HepG2 (cell line): ENCODE data around the gene SOX12. TPM values are rescaled to one million over a fixed set of nuclear protein-coding genes. Genes with fewer than 3 reads are reported as not detected.

Experiments
- ATF6 ChIP-seq: sonication (generic); formaldehyde crosslinking; conservative IDR thresholded peaks from 2 replicates; pipeline ENCODE4 v1.4.0; 2020; ENCODE audit warnings: missing genetic modification reagents
- HMGXB3 ChIP-seq: sonication (generic); formaldehyde crosslinking; IDR thresholded peaks from 2 replicates; pipeline ENCODE4 v1.4.0; 2020; ENCODE audit warnings: missing genetic modification reagents, borderline replicate concordance
- MAFG ChIP-seq: sonication (generic); formaldehyde crosslinking; IDR thresholded peaks from 2 replicates; pipeline ENCODE4 v1.5.1; 2020; ENCODE audit warnings: mild to moderate bottlenecking, missing genetic modification reagents
- SMAD1 ChIP-seq: sonication (generic); formaldehyde crosslinking; IDR thresholded peaks from 2 replicates; pipeline ENCODE4 v1.4.0; 2020; ENCODE audit warnings: missing genetic modification reagents, low read depth, mild to moderate bottlenecking, borderline replicate concordance
- SMYD3 ChIP-seq: sonication (generic); formaldehyde crosslinking; IDR thresholded peaks from 2 replicates; pipeline ENCODE4 v1.8.1; 2023; ENCODE audit warnings: mild to moderate bottlenecking, missing genetic modification reagents
- SNAI1 ChIP-seq: sonication (generic); formaldehyde crosslinking; IDR thresholded peaks from 2 replicates; pipeline ENCODE4 v1.5.0; 2020; ENCODE audit warnings: mild to moderate bottlenecking, missing genetic modification reagents, borderline replicate concordance
- TBL1XR1 ChIP-seq: fragments of 150-350 bp; IDR thresholded peaks from 2 replicates; pipeline ENCODE4 v1.6.1; 2014; ENCODE audit warnings: borderline replicate concordance, low read length; ENCODE audit not compliant: partially characterized antibody
- U2AF2 ChIP-seq: fragments of 200-400 bp; formaldehyde crosslinking; IDR thresholded peaks from 2 replicates; pipeline ENCODE4 v1.6.1; 2017; ENCODE audit warnings: low read depth, mild to moderate bottlenecking, low read length
- ZBTB25 ChIP-seq: IDR thresholded peaks from 2 replicates; pipeline ENCODE4 v1.6.1; 2018; ENCODE audit warnings: missing genetic modification reagents
- ZFY ChIP-seq: sonication (generic); formaldehyde crosslinking; IDR thresholded peaks from 2 replicates; pipeline ENCODE4 v1.4.0; 2020; ENCODE audit warnings: missing genetic modification reagents
- ZNF704 ChIP-seq: sonication (generic); formaldehyde crosslinking; IDR thresholded peaks from 2 replicates; pipeline ENCODE4 v1.8.1; 2023; ENCODE audit warnings: mild to moderate bottlenecking, inconsistent platforms, moderate library complexity, missing genetic modification reagents, borderline replicate concordance
- ZSCAN22 ChIP-seq: sonication (generic); formaldehyde crosslinking; IDR thresholded peaks from 2 replicates; pipeline ENCODE4 v1.4.0; 2020; ENCODE audit warnings: mild to moderate bottlenecking, missing genetic modification reagents
- ZZZ3 ChIP-seq: sonication (generic); formaldehyde crosslinking; IDR thresholded peaks from 2 replicates; pipeline ENCODE4 v1.4.0; 2020; ENCODE audit warnings: missing genetic modification reagents, mild to moderate bottlenecking, borderline replicate concordance
- polyA plus RNA-seq, 8 experiments: library from polyadenylated mRNA; depleted of rRNA in 3 of 8; stranded (reverse) in 7 of 8; unstranded in 1 of 8; fragments of >200 nt; fragmentation: Illumina TruSeq in 4 of 8; extraction: Trizol in 4 of 8; gene quantifications; 2 replicates each; pipeline versions ENCODE4 v1.2.1 to v1.2.3, GENCODE V29; 2011 to 2016; ENCODE audit warnings: low read depth in 4 of 8, missing spikeins in 1 of 8, mixed read lengths in 1 of 8; ENCODE audit not compliant: insufficient read depth in 1 of 8
- total RNA-seq, 5 experiments: library from RNA; depleted of rRNA; stranded (reverse); fragments of >200 nt; fragmentation: Illumina TruSeq; extraction: Trizol; gene quantifications; 2 replicates each; pipeline ENCODE4 v1.2.3, GENCODE V29; 2016; ENCODE audit warnings: low read depth in 1 of 5
- TF ChIP-seq, protein P1 (sequence below): sonication (generic); formaldehyde crosslinking; IDR thresholded peaks from 2 replicates; pipeline ENCODE4 v1.5.0; 2020; ENCODE audit warnings: mild to moderate bottlenecking, missing genetic modification reagents, borderline replicate concordance

SOX12 gene
- total and polyA plus RNA-seq, 2 of the 13 experiments (the other 11 are each of a cell fraction or from before 2014, with no cell fraction given): 10.0 to 18.7 TPM

DNA sequence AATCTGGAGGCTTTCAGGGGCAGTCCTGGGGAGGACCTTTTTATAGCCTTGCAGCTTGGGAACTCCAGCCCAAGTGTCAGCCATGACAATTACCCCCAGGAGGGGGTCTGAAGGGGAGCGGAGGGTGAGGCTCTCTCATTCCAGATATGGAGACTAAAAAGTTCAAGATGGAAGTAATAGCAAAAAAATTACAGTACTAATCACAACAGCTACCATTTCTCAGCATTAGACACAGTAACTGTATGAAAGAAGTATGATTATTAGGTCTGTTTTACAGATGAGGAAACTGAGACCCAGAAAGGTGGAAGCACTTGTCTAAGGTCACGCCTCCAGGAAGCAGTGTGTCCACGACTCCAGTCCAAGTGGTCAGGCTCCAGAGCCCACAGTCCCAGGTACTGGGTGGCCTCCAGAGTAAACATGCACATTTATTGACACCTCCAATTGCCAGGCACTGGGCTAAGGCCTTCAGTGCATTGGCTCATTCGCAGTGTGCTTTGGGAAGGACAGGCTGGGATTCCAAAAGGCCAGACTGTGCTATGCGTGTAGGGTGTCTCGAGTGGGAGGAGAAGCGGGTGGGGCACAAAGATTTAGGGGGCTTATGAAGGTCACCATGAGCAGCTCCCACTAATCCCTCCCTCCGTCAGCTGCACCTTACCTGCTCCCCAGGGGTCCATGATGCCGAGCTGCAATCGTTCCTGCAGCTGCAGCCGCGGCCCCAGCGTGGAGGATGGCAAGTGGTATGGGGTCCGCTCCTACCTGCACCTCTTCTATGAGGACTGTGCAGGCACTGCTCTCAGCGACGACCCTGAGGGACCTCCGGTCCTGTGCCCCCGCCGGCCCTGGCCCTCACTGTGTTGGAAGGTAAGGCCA lies 23.9 kb downstream of the SOX12 start (continued):
- TF ChIP-seq MAFG (CRISPR knock-in tag): no peak
- TF ChIP-seq SNAI1 (CRISPR knock-in tag): no peak
- TF ChIP-seq SMYD3 (CRISPR knock-in tag): 0 out of 2 replicates have a peak, but pooled peaks have one; percentile 57
- TF ChIP-seq ATF6: no peak
- no peak for TF ChIP-seq U2AF2
- peak; percentile 15 for TF ChIP-seq TBL1XR1
- no peak; the same call in 1 of the 2 replicates for TF ChIP-seq SMAD1 (CRISPR knock-in tag)
- no peak for TF ChIP-seq ZZZ3 (CRISPR knock-in tag)
- peak; percentile 27; the same call in 1 of the 2 replicates for TF ChIP-seq ZBTB25 (CRISPR knock-in tag)
- no peak for TF ChIP-seq ZSCAN22 (CRISPR knock-in tag)
- no peak for TF ChIP-seq ZNF704 (CRISPR knock-in tag)
- TF ChIP-seq, protein P1, sequence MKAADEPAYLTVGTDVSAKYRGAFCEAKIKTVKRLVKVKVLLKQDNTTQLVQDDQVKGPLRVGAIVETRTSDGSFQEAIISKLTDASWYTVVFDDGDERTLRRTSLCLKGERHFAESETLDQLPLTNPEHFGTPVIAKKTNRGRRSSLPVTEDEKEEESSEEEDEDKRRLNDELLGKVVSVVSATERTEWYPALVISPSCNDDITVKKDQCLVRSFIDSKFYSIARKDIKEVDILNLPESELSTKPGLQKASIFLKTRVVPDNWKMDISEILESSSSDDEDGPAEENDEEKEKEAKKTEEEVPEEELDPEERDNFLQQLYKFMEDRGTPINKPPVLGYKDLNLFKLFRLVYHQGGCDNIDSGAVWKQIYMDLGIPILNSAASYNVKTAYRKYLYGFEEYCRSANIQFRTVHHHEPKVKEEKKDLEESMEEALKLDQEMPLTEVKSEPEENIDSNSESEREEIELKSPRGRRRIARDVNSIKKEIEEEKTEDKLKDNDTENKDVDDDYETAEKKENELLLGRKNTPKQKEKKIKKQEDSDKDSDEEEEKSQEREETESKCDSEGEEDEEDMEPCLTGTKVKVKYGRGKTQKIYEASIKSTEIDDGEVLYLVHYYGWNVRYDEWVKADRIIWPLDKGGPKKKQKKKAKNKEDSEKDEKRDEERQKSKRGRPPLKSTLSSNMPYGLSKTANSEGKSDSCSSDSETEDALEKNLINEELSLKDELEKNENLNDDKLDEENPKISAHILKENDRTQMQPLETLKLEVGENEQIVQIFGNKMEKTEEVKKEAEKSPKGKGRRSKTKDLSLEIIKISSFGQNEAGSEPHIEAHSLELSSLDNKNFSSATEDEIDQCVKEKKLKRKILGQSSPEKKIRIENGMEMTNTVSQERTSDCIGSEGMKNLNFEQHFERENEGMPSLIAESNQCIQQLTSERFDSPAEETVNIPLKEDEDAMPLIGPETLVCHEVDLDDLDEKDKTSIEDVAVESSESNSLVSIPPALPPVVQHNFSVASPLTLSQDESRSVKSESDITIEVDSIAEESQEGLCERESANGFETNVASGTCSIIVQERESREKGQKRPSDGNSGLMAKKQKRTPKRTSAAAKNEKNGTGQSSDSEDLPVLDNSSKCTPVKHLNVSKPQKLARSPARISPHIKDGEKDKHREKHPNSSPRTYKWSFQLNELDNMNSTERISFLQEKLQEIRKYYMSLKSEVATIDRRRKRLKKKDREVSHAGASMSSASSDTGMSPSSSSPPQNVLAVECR (CRISPR knock-in tag): peak; percentile 73
- peak; percentile 84; the same call in 1 of the 2 replicates for TF ChIP-seq HMGXB3 (CRISPR knock-in tag)
- peak; percentile 76 for TF ChIP-seq ZFY (CRISPR knock-in tag)
